LoVo (cell line): Measurements from ENCODE around the gene SPATA33.
"Not testable (repeated sequence)": the region's sequence is repeated elsewhere in the genome, so short reads cannot be mapped to it uniquely, and the experiment has no call there.

Experiments used
- DNase-seq: peaks from one replicate; pipeline ENCODE4 v3.0.0-alpha.2; 2016; ENCODE audit warnings: low spot score

The SPATA33 gene

DNA sequence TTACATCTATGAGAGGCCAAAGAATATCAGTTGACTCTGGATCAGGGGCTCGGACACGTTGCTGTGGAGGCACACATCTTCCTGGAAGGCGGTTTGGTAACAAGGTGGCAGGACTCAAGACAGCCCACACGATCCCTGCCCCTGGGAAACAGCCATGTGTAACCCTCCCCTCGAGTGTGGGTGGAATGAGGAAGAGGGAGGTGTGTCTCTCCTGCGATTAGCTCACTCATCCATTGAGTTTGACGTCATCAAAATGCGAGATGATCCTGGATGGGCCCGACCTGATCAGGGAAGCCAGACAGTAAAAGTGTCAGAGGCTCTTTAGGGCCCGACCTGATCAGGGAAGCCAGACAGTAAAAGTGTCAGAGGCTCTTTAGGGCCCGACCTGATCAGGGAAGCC is 6.6 kb downstream of the SPATA33 start:
- not testable (repeated sequence) for DNase-seq

DNA sequence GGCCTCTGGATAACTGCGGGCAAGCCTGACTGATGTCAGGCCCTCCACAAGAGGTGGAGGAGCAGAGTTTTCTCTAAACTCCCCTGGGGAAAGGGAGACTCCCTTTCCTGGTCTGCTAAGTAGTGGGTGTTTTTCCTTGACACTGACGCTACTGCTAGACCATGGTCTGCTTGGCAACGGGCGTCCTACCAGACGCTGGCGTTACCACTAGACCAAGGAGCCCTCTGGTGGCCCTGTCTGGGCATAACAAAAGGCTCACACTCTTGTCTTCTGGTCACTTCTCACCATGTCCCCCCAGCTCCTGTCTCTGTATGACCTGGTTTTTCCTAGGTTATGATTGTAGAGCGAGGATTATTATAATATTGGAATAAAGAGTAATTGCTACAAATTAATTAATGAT is 9.4 kb downstream of the SPATA33 start:
- DNase-seq = not testable (repeated sequence)

DNA sequence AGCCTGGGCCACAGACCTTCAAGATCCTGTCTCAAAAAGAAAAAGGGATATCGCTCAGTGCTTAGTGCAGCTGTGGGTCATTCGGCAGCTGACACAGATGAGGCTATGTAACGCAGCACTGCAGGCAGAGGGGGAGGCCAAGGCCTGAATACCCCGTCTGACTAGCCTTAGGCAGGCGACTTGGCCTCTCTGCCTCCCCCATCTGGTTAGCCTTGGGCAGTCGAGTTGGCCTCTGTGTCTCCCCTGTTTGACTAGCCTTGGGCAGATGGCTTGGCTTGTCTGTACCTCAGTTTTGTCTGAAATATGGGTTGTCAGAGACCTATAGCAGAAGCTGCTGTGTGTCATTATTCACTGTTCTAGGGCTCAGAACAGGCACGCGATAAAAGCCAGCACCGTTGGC is 10.0 kb downstream of the SPATA33 start:
- no peak for DNase-seq

DNA sequence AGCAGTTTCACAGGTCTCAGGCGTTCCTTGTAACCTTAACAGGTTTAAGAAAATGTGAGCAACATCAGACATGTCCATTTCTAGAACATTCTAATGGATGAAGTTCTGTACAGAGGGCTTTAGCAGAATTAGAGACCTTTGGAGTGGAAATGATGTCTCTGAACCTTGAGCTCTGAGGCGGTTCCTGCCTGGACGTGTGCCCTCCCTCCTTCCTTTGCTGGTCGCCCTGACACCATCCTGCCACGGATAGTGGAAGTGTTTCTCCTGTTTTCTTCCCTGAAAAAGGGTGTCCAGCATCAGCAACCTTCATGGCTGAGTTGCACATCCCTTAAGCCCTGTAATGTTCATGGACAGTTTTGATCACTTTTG is 11.1 kb downstream of the SPATA33 start:
- no peak for DNase-seq

DNA sequence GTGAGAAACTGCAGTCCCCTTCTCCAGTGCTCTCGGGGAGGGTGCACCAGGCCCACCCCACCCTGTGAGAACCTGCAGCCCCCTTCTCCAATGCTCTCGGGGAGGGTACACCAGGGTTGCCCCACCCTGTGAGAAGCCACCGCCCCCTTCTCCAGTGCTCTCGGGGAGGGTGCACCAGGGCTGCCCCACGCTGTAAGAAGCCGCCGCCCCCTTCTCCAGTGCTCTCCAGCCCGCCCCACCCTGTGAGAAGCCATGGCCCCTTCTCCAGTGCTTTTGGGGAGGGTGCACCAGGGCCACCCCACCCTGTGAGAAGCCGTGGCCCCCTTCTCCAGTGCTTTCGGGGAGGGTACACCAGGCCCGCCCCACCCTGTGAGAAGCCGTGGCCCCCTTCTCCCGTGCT is 12.1 kb downstream of the SPATA33 start:
- DNase-seq = no peak

DNA sequence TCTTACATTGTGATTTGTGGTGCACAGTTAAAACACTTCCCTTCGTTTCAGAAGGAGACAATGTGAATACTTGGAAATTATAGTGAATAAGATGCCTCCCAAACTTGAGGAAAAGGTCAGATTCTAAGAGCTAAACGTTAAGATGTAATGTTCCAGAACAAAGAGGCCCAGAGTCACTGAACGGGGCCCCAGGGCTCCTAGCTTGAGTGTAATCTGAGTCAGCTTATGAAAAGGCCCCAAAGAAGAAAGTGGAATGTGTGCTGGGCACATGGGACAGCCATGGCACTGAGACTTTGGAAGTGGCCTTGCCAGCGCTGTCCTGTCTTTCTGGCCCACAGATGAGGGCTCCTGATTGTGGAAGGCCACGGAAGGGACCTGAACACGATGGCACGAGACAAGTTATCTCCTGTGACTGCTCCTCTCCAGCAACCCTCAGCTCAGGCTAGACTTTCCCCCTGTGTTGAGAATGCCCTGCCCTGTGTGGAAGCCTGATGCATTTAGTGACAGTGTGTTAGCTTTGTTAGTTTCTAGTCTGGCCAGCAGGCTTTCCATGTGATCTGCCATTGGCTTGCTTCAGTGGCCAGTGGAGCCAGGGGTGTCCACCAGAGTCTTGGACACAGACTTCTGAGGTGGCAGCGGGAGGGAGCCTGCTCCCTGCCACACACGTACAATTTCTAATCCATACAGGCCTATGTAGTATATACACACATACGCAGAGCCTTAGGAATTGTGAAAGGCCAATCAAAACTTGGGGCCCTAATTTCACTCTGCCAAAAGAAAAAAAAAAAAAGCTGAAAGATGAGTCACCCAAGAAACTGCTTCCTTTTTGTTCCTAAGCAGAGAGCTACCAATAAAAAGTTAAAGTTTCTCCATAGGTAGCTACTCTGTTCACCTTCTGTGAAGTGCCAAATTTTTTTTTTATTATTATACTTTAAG is 13.1 kb downstream of the SPATA33 start:
- no peak for DNase-seq

DNA sequence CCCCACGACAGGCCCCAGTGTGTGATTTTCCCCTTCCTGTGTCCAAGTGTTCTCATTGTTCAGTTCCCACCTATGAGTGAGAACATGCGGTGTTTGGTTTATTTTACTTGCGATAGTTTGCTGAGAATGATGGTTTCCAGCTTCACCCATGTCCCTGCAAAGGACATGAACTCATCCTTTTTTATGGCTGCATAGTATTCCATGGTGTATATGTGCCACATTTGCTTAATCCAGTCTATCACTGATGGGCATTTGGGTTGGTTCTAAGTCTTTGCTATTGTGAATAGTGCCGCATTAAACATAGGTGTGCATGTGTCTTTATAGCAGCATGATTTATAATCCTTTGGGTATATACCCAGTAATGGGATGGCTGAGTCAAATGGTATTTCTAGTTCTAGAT is 13.9 kb downstream of the SPATA33 start:
- not testable (repeated sequence) for DNase-seq

DNA sequence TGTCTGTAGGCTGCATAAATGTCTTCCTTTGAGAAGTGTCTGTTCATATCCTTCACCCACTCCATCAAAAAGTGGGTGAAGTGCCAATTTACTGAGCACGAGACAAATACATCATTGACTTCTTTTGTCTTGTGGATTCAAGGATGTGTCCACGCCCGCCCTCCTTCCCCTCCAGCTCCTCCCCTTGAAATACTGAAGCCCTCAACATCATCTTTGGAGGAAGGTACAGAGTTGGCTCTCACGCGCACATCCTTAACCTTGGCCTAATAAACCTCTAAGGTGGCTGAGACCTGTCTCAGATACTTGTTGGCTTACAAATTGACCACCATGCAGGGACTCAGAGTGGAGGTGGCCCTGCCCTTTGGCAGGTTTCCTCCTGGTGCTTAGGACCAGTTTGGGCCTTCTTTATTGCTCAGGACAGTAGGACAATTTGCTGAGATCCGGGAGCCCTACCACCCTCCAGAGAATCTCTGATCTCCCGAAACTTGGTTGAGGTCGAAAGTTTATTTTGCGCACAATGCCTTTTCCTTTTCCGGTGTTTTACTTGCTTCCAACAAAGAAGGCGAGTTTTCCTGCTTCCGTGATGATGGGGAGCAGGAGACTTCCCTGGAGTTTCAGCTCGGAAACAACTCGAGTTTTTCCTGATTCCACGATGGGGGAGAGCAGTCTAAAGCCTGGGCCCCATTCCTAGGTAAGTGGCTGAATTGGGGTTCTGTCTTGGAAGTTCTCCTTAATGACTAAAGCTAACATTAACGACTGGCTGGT is 14.7 kb downstream of the SPATA33 start:
- no peak for DNase-seq

DNA sequence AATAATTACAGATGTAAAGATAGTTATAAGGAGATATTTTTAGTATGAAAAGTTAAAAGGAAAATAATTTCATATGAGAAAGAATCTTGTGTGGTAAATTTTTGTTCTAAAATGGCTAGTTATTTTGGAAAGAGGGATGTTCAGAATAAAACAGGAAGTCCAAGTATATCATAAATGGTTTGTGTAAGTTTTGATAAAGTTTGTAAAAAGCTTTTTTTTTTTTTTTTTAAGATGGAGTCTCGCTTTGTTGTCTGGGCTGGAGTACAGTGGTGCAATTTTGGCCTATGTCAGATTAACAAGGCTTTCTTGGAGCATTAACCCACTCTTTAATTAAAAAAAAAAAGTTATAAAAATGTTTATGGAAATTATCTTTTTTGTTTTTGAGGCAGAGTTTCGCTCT is 20.6 kb downstream of the SPATA33 start:
- DNase-seq = no peak

DNA sequence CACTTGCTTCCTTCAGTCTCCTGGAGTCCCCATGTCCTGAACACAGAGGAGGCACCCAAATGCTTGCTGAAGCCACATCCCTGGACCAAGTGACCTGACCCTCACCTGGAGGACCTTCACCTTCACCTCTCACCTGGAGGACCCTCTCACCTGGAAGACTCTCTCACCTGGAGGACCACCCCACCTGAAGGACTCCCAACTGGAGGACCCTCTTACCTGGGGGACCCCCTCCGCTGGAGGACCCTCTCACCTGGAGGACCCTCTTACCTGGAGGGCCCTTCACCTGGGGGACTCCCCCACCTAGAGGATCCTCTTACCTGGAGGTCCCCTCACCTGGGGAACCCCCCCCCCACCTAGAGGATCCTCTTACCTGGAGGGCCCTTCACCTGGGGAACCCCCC is 28.3 kb downstream of the SPATA33 start:
- no peak for DNase-seq

DNA sequence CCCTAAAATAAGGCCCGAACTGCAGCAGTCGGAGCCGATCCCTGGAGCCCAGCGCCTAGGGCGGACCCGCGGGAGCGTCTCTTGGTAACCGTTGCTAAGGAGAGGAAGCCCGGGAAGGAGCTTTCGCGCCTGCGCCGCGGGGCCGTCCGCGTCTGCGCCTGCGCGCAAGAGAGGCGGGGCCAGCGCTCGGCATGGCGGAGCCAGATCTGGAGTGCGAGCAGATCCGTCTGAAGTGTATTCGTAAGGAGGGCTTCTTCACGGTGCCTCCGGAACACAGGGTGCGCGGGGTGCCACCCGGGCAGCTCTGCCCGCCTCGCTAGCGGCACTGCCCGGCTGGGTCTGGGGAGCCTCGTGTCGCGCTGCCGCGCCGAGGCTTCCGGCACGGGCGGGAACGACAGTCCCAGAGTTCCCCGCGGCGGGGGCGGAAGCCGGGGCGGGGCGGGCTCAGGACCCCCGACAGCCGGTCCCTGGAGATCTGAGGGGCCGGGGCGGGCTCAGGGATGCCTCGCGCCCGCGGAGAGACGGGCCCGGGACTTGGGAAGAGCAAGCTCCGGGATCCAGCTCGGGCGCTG is 29.0 kb downstream of the SPATA33 start, which contains the start of gene CDK10:
CDK10 (plus strand) TSS at position 170 of the 572 bp plus-strand sequence; CDS start at position 192, 22 bp downstream.
- peak; percentile 93 for DNase-seq

DNA sequence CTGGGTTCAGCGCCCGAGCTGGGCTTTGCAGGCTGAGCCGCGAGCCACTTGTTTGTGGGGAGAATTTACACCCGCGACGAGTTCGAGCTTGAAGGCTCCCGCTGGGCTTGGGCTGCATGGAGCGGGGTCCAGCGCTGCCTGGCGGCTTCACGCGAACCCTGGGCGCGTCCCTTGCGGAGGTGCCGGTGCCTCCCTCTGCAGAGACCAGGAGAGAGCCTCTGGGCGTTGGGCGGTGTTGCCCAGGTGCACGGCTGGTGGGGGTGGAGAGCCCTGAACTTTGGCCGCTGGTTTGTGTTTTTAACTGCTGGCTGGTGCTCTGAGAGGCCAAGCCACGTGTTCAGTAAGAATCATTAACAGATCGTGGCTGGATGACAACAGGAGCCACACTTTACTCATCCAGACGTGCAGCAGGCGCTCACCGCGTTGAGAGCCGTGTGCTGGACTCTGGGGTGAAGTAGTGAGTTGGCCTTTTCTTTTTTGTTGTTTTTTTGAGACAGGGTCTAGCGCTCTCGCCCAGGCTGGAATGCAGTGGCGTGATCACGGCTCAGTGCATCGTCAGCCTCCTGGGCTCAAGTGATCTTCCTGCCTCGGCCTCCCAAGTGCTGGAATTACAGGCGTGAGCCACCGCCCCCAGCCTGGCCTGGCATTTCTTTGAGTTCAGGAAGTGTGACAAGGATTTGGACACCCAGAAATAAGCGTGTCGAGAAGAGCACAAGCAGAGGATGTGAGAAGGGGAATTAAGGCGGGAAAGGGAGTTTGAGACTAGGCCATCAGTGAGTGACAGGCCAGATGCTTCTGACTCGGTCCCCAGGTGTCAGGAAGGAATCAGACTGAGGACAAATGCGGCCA is 29.7 kb downstream of the SPATA33 start:
- DNase-seq = peak; percentile 78

DNA sequence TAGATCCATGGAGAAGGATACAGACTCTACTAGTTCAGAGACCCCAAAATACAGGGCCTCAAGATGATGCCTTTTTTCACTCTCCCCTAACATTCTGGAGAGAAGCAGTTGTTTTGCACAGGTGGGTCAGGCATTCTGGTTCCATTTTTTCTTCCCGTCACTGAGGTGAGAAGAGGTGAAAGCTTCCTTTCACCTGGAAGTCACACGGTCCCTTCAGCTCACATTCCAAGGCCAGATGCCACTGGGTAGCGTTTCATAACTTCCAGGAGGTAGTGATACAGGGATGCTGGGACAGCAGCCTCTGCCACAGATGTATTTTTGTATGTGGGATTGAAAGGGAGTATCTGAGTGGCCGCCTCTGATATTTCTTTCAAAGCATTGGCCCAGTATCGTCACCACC is 30.8 kb downstream of the SPATA33 start:
- DNase-seq = no peak

DNA sequence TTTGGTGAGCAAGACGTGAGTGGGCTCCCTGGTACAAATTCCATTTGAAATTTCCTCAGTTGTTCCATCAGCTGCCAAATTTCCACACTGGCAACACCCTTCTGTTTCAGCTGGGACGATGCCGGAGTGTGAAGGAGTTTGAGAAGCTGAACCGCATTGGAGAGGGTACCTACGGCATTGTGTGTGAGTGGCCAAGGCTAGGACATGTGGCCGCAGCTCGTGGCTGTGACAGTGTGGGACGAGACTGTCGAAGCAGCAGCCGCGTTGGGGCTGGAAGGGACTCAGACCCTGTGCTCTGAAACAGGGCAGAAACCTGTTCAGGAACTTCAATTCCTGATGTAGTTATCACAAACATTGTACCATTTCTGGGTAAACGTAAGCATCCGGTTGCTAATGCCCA is 31.5 kb downstream of the SPATA33 start:
- DNase-seq = no peak

DNA sequence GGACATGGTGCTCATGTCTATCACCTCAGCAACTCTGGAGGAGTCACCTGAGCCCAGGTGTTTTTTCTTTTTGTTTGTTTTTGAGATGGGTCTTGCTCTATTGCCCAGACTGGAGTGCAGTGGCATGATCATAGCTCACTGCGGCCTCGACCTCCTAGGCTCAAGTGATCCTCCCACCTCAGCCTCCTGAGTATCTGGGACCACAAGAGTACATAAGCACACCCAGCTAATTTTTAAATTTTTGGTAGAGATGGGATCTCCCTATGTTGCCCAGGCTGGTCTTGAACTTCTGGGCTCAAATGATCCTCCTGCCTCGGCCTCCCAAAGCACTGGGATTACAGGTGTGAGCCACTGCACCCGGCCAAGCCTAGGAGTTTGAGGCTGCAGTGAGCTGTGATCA is 32.0 kb downstream of the SPATA33 start:
- DNase-seq = not testable (repeated sequence)

DNA sequence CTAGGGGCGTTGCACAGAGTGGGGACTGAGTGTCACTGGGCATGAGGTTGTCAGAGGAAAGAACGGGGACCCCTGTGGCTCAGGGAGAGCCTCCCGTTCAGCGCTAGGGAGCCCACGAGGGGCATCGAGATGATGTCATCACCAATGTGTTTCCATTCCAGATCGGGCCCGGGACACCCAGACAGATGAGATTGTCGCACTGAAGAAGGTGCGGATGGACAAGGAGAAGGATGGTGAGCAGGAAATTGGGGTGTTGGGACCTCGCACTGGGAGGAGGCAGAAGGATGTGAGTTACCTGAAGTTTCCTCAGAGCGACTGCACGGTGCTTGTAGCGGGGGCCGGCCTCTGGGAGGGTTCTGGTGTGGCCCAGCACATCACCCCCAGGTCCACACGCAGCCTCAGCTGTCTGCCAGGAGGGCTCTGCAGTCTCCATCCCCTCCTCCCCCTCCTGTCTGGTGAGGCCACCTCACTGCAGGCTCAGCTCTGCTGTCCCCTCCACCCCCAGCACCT is 32.8 kb downstream of the SPATA33 start:
- no peak for DNase-seq

DNA sequence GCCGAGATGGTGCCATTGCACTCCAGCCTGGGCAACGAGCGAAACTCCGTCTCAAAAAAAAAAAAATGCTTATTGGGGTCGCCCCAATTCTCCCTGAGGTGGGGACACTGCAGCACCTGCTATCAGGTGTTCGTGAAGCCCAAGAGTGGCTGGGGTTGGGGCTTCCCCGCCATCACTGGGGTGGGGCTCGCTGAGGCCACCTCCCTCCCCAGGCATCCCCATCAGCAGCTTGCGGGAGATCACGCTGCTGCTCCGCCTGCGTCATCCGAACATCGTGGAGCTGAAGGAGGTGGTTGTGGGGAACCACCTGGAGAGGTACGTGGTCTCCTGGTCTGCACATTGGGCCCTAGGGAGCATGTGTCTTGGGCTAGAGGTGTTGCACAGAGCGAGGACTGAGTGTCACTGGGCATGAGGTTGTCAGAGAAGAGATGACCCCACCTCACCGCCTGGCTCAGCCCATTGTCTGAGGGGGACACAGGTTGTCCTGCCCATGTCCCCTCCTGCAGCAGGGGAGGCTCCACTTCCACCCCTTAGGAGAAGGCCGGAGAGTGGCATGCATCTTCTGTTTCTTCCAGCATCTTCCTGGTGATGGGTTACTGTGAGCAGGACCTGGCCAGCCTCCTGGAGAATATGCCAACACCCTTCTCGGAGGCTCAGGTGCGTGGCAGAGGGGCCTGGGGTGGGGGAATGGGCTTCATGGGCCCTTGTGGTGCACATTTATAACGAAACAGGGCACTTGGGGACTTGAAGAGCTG is 33.8 kb downstream of the SPATA33 start:
- DNase-seq = no peak

DNA sequence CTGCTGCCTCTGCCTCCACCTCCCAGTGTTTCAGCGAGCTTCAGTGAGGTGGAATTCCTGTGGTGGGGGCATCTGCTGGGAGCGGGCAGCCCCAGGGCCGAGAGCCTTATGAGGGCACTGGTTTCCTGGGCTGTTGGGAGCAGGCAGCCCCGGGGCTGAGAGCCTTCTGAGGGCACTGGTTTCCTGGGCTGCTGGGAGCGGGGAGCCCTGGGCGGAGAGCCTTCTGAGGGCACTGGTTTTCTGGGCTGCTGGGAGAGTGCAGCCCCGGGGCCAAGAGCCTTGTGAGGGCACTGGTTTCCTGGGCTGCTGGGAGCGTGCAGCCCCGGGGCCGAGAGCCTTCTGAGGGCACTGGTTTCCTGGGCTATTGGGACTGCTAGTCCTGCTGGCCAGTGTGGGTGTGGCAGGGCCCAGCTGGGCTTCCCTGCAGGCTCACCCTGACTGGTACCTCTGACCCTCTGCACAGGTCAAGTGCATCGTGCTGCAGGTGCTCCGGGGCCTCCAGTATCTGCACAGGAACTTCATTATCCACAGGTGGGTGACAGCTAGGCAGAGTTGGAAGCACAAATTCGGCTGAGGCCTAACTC is 34.4 kb downstream of the SPATA33 start:
- DNase-seq = no peak

DNA sequence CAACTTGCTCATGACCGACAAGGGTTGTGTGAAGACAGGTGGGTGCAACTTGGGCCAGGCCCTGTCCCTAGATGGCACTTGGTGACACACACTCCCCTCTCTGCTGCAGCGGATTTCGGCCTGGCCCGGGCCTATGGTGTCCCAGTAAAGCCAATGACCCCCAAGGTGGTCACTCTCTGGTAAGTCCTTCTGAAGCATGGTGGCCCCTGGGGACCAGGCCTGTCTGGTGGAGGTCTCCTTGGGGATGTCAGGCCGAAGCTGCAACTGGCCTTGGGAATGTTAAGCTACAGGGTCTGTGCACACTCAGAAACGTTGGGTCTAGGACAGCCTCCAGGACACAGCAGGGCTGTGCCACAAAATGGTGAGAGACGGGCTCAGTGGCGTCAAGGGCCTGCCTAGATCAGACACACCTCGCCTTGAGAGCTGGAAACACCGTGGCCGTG is 35.7 kb downstream of the SPATA33 start:
- no peak for DNase-seq
